Loucy (cell line): ENCODE data around the gene MPRIP.

ENCODE experiments used
- CTCF ChIP-seq: fragments of 200-600 bp; sonication (generic); conservative IDR thresholded peaks from 2 replicates; pipeline ENCODE4 v1.5.1; 2014; ENCODE audit warnings: mild to moderate bottlenecking, antibody characterized with exemption, low read length
- EZH2phosphoT487 ChIP-seq: fragments of 200-600 bp; IDR thresholded peaks from 2 replicates; pipeline ENCODE4 v1.6.1; 2018; ENCODE audit warnings: antibody characterized with exemption, mild to moderate bottlenecking, moderate library complexity, borderline replicate concordance

- no peak for TF ChIP-seq CTCF
- no peak for TF ChIP-seq EZH2phosphoT487
Observed at GRCh38 chr17:17167986-17168385, 125.7 kb downstream of the MPRIP start.
